ENCODE data around the gene PCDH9. TPM values are rescaled to one million over a fixed set of nuclear protein-coding genes. Genes with fewer than 3 reads are reported as not detected.

PCDH9 gene
- total RNA-seq, 1 donor from 2014 or later = 20.2 TPM

- TF ChIP-seq CTCF (conservative IDR thresholded peaks at IDR 0.05) = no peak
- Mint-ChIP-seq H3K9me3 (no peaks in the 10 kb centered on the region), H3K4me1 (ENCODE audit: unreplicated experiment) (peaks cover 7% of the 10 kb centered on the region), H3K36me3 (no peaks in the 10 kb centered on the region), H3K27ac (no peak overlapping the region), H3K4me3 (no peak overlapping the region), H3K27me3 (no peaks in the 10 kb centered on the region)
- no peak for DNase-seq (ENCODE audit: extremely low spot score, unreplicated experiment)
These were observed 875.0 kb downstream of the PCDH9 start for GRCh38 chr13:66354879-66355751.

GRCh38 chr13:66353664-66354063, 876.5 kb downstream of the PCDH9 start:
- no peak overlapping the region for H3K27ac Mint-ChIP-seq
- TF ChIP-seq CTCF (conservative IDR thresholded peaks at IDR 0.05) = peak; percentile 20
- H3K4me3 Mint-ChIP-seq = no peak overlapping the region
- no peak for DNase-seq (ENCODE audit: extremely low spot score, unreplicated experiment)
- H3K4me1 Mint-ChIP-seq (ENCODE audit: unreplicated experiment) = peaks cover 19% of the 10 kb centered on the region
- no peaks in the 10 kb centered on the region for H3K36me3 Mint-ChIP-seq
- H3K9me3 Mint-ChIP-seq = no peaks in the 10 kb centered on the region
- no peaks in the 10 kb centered on the region for H3K27me3 Mint-ChIP-seq

GRCh38 chr13:66349966-66350365, 880.2 kb downstream of the PCDH9 start:
- Mint-ChIP-seq H3K27ac (peak overlapping the region; percentile 18), H3K36me3 (no peaks in the 10 kb centered on the region), H3K9me3 (peaks cover 5% of the 10 kb centered on the region), H3K4me1 (ENCODE audit: unreplicated experiment) (peaks cover 30% of the 10 kb centered on the region), H3K27me3 (no peaks in the 10 kb centered on the region), H3K4me3 (peak overlapping the region; percentile 2)
- TF ChIP-seq CTCF (conservative IDR thresholded peaks at IDR 0.05) = no peak
- no peak for DNase-seq (ENCODE audit: extremely low spot score, unreplicated experiment)

- Mint-ChIP-seq H3K4me1 (ENCODE audit: unreplicated experiment) (peaks cover 35% of the 10 kb centered on the region), H3K4me3 (peak overlapping the region; percentile 23), H3K27ac (peak overlapping the region; percentile 87), H3K9me3 (peaks cover 5% of the 10 kb centered on the region), H3K27me3 (no peaks in the 10 kb centered on the region), H3K36me3 (no peaks in the 10 kb centered on the region)
- DNase-seq (ENCODE audit: extremely low spot score, unreplicated experiment) = no peak
- TF ChIP-seq CTCF (conservative IDR thresholded peaks at IDR 0.05) = no peak
These were observed 881.1 kb downstream of the PCDH9 start for GRCh38 chr13:66348745-66349690.

GRCh38 chr13:66347486-66348117, 882.5 kb downstream of the PCDH9 start:
- TF ChIP-seq CTCF (conservative IDR thresholded peaks at IDR 0.05) = no peak
- Mint-ChIP-seq H3K9me3 (peaks cover 5% of the 10 kb centered on the region), H3K36me3 (no peaks in the 10 kb centered on the region), H3K4me3 (no peak overlapping the region), H3K27me3 (no peaks in the 10 kb centered on the region), H3K27ac (no peak overlapping the region), H3K4me1 (ENCODE audit: unreplicated experiment) (peaks cover 35% of the 10 kb centered on the region)
- DNase-seq (ENCODE audit: extremely low spot score, unreplicated experiment) = no peak

Measured in type B pancreatic cell (in vitro differentiated cells).